Smooth muscle cell (in vitro differentiated cells): ENCODE results near the gene RTN4R. TPM values are rescaled to one million over a fixed set of nuclear protein-coding genes. Genes with fewer than 3 reads are reported as not detected.

Experiments
- DNase-seq: peaks from one replicate; lab custom pipeline; 2025; ENCODE audit not compliant: unreplicated experiment; lab: John Stamatoyannopoulos, UW
- H2AFZ ChIP-seq: fragments of 200-600 bp; sonication (generic); 2 replicates; pipeline ENCODE4 v1.6.0; 2016; ENCODE audit warnings: antibody characterized with exemption, low read depth, mild to moderate bottlenecking
- H3F3A ChIP-seq: fragments of 200-600 bp; sonication (generic); 2 replicates; pipeline ENCODE4 v1.6.0; 2017; ENCODE audit warnings: antibody characterized with exemption, low read depth
- H3K27ac ChIP-seq: fragments of 200-600 bp; sonication (generic); 2 replicates; pipeline ENCODE4 v1.5.1; 2016; ENCODE audit warnings: low read depth, mild to moderate bottlenecking
- H3K27me3 ChIP-seq: fragments of 200-600 bp; sonication (generic); 2 replicates; pipeline ENCODE4 v1.6.1; 2016; ENCODE audit warnings: low read depth, mild to moderate bottlenecking
- H3K36me3 ChIP-seq: fragments of 200-600 bp; sonication (generic); 2 replicates; pipeline ENCODE4 v1.5.1; 2016; ENCODE audit warnings: low read depth
- H3K4me1 ChIP-seq: fragments of 200-600 bp; sonication (generic); 2 replicates; pipeline ENCODE4 v1.5.1; 2016; ENCODE audit warnings: low read depth
- H3K4me2 ChIP-seq: fragments of 200-600 bp; sonication (generic); 2 replicates; pipeline ENCODE4 v1.6.0; 2016; ENCODE audit warnings: mild to moderate bottlenecking
- H3K4me3 ChIP-seq: fragments of 200-600 bp; sonication (generic); 2 replicates; pipeline ENCODE4 v1.5.1; 2016; ENCODE audit warnings: mild to moderate bottlenecking
- H3K79me2 ChIP-seq: fragments of 200-600 bp; sonication (generic); 2 replicates; pipeline ENCODE4 v1.6.0; 2016; ENCODE audit warnings: low read depth, mild to moderate bottlenecking
- H3K9ac ChIP-seq: fragments of 200-600 bp; sonication (generic); 2 replicates; pipeline ENCODE4 v1.6.0; 2016; ENCODE audit warnings: low read depth
- H3K9me3 ChIP-seq: fragments of 200-600 bp; sonication (generic); replicated peaks from 2 replicates; pipeline ENCODE4 v1.5.1; 2016; ENCODE audit warnings: low read depth
- H4K20me1 ChIP-seq: fragments of 200-600 bp; sonication (generic); 2 replicates; pipeline ENCODE4 v1.6.0; 2016; ENCODE audit warnings: low read depth
- CTCF ChIP-seq: fragments of 200-600 bp; sonication (generic); IDR thresholded peaks from 2 replicates; pipeline ENCODE4 v1.5.1; 2017; ENCODE audit warnings: borderline replicate concordance, mild to moderate bottlenecking, antibody characterized with exemption; ENCODE audit not compliant: insufficient read depth, poor library complexity, severe bottlenecking
- WGBS: methylation state at CpG from one replicate; pipeline ENCODE4 v1.1.7; 2016; ENCODE audit warnings: low lambda C conversion rate; 5-methylcytosine and 5-hydroxymethylcytosine counted together
- polyA plus RNA-seq: library from polyadenylated mRNA; unstranded; fragments of >200 nt; fragmentation: Nextera tagmentation; extraction: Ambion mirVana; gene quantifications from 2 replicates; pipeline ENCODE4 v1.2.1, GENCODE V29; 2016
- total RNA-seq: library from RNA; depleted of rRNA; stranded (reverse); fragments of >200 nt; gene quantifications from 2 replicates; pipeline ENCODE4 v1.2.3, GENCODE V29; 2014

RTN4R gene
- total and polyA plus RNA-seq, 2 experiments from 2014 or later = 1.8 to 4.7 TPM

DNA sequence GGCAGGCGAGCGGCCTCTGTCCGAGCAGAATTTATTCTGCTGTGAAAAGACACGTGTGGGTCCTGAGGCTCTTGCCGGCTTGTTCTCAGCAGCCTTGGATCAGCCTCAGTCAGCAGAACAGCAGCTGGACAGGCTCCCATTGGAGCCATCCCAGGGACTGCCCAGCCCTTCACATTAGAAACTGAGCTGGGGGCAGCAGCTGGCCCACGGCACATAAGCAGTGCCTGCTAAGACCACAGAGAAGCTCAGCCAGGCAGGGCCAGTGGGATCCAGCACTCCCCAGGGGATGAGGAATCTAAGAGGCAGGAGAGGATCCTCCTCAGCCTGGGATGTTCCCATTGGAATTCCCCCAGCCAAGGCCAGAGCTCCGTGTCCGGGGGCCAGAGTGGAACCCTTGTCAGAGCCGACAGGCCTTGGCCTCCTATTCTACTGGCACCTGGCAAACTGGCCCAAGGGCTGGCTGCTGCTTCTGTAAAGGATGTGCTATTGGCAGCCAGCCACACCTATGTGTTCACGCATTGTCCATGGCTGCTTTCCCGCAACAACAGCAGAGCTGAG lies 18.2 kb downstream of the RTN4R start:
- H3K9ac ChIP-seq = no peak overlapping the region
- H3K4me3 ChIP-seq = no peak overlapping the region
- H3K79me2 ChIP-seq = no peaks in the 10 kb centered on the region
- no peak overlapping the region for H3K27ac ChIP-seq
- H4K20me1 ChIP-seq = no peaks in the 10 kb centered on the region
- H3K4me1 ChIP-seq = peaks cover 20% of the 10 kb centered on the region
- no peak for TF ChIP-seq CTCF
- H3K9me3 ChIP-seq = no peaks in the 10 kb centered on the region
- WGBS = 92% methylated on average over 11 of the region's 11 CpGs
- H3F3A ChIP-seq = no peaks in the 10 kb centered on the region
- H3K36me3 ChIP-seq = no peaks in the 10 kb centered on the region
- no peak for DNase-seq
- H3K27me3 ChIP-seq = no peaks in the 10 kb centered on the region
- no peak overlapping the region for H3K4me2 ChIP-seq
- no peak overlapping the region for H2AFZ ChIP-seq

- no peak for DNase-seq
- no peaks in the 10 kb centered on the region for H4K20me1 ChIP-seq
- H3K4me3 ChIP-seq = no peak overlapping the region
- peaks cover 27% of the 10 kb centered on the region for H3K4me1 ChIP-seq
- H3K4me2 ChIP-seq = no peak overlapping the region
- H3K36me3 ChIP-seq = no peaks in the 10 kb centered on the region
- H3K9me3 ChIP-seq = no peaks in the 10 kb centered on the region
- 94% methylated on average over 12 of the region's 12 CpGs for WGBS
- H3K79me2 ChIP-seq = no peaks in the 10 kb centered on the region
- no peak overlapping the region for H3K27ac ChIP-seq
- H3K27me3 ChIP-seq = no peaks in the 10 kb centered on the region
- H3K9ac ChIP-seq = no peak overlapping the region
- no peak overlapping the region for H2AFZ ChIP-seq
- H3F3A ChIP-seq = no peaks in the 10 kb centered on the region
- TF ChIP-seq CTCF = no peak
Measured at GRCh38 chr22:20248461-20248978, 19.6 kb downstream of the RTN4R start.

DNA sequence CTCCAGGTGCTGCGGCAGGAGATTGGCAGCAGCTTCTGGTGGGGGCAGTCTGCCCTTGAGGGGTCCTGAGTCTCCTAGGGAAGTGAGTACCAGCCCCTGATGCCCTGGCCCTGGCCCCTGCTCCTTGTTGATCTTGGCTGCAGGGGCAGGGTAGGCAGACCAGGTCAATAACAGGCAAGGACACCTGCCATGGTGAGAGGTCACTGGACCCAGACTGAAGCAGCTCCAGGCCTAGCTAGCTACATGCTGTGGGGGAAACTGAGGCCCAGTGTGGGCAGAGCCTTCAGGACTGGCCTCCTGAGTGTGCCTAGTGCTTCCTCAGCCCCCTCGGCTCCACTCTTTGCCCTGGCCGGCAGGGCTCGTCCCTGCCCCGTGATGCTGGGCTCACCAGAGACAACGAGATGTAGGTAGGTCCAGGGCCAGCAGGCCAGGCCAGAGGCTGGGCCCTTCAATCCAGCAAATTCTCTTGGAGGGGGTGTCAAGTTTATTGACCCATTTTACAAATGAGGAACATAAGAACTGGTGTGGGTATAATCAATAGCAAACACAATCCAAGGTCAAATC lies 20.4 kb downstream of the RTN4R start:
- no peak for DNase-seq
- Histone ChIP-seq H3K79me2 (no peaks in the 10 kb centered on the region), H3K9me3 (no peaks in the 10 kb centered on the region), H3K36me3 (no peaks in the 10 kb centered on the region), H3K4me1 (peaks cover 31% of the 10 kb centered on the region), H3F3A (no peaks in the 10 kb centered on the region), H2AFZ (no peak overlapping the region), H4K20me1 (no peaks in the 10 kb centered on the region), H3K27me3 (no peaks in the 10 kb centered on the region), H3K27ac (no peak overlapping the region), H3K4me3 (no peak overlapping the region), H3K9ac (no peak overlapping the region), H3K4me2 (no peak overlapping the region)
- WGBS = 96% methylated on average over 6 of the region's 6 CpGs
- no peak for TF ChIP-seq CTCF
